OCI-LY7 (cell line): ENCODE results near the gene LTO1. TPM values are rescaled to one million over a fixed set of nuclear protein-coding genes. Genes with fewer than 3 reads are reported as not detected.

ENCODE experiments used
- BruUV-seq: library from RNA; stranded (reverse); fragments of 400-500 nt; replicated peaks from 2 replicates; lab custom pipeline; 2021; lab: Mats Ljungman, UMichigan
- CTCF ChIA-PET: fragments of 300-600 bp; sonication (Branson Sonifier 250); formaldehyde crosslinking; loops from one replicate; lab custom pipeline; 2022; ENCODE audit warnings: antibody characterized with exemption; ENCODE audit not compliant: unreplicated experiment; lab: Charles Lee
- POLR2A ChIA-PET: fragments of 300-600 bp; sonication (Branson Sonifier 250); formaldehyde crosslinking; loops from one replicate; lab custom pipeline; 2022; ENCODE audit warnings: antibody characterized with exemption; lab: Charles Lee
- DNase-seq: peaks from one replicate; pipeline ENCODE4 v3.0.0-alpha.2; 2015; ENCODE audit warnings: low spot score
- H2AFZ ChIP-seq: fragments of 200-600 bp; sonication (generic), shearing (Covaris generic); 2 replicates; pipeline ENCODE4 v1.6.1; 2014; ENCODE audit warnings: mild to moderate bottlenecking, antibody characterized with exemption, low read length, moderate library complexity
- H3K27ac ChIP-seq: fragments of 200-600 bp; sonication (generic); 2 replicates; pipeline ENCODE4 v1.5.1; 2014; ENCODE audit warnings: mixed run types, low read depth, mild to moderate bottlenecking, moderate library complexity, low read length, inconsistent platforms; ENCODE audit not compliant: poor library complexity, severe bottlenecking
- H3K36me3 ChIP-seq: fragments of 200-600 bp; sonication (generic); 2 replicates; pipeline ENCODE4 v1.6.1; 2014; ENCODE audit warnings: mild to moderate bottlenecking, antibody characterized with exemption, low read length, moderate library complexity, mixed read lengths; ENCODE audit not compliant: insufficient read depth
- H3K4me1 ChIP-seq: fragments of 200-600 bp; sonication (generic); 2 replicates; pipeline ENCODE4 v1.5.1; 2014; ENCODE audit warnings: mild to moderate bottlenecking, low read length; ENCODE audit not compliant: insufficient read depth, poor library complexity, severe bottlenecking
- H3K4me2 ChIP-seq: fragments of 200-600 bp; sonication (generic); 2 replicates; pipeline ENCODE4 v1.6.1; 2014; ENCODE audit warnings: mild to moderate bottlenecking, low read length
- H3K4me3 ChIP-seq: fragments of 200-600 bp; sonication (generic); 2 replicates; pipeline ENCODE4 v1.5.1; 2014; ENCODE audit warnings: mild to moderate bottlenecking, low read depth, low read length; ENCODE audit not compliant: poor library complexity, severe bottlenecking
- H3K79me2 ChIP-seq: fragments of 200-600 bp; sonication (generic); 2 replicates; pipeline ENCODE4 v1.6.1; 2016; ENCODE audit warnings: low read depth, mild to moderate bottlenecking, low read length, moderate library complexity, mixed read lengths; ENCODE audit not compliant: insufficient read depth
- H3K9me2 ChIP-seq: fragments of 200-600 bp; sonication (generic); 2 replicates; pipeline ENCODE4 v1.6.1; 2016; ENCODE audit warnings: mild to moderate bottlenecking, low read length, mixed read lengths; ENCODE audit not compliant: insufficient read depth
- H3K9me3 ChIP-seq: fragments of 200-600 bp; sonication (generic); 2 replicates; pipeline ENCODE4 v1.6.1; 2014; ENCODE audit warnings: mild to moderate bottlenecking, mixed run types, low read length, mixed read lengths
- H4K20me1 ChIP-seq: fragments of 200-600 bp; sonication (generic); 2 replicates; pipeline ENCODE4 v1.6.1; 2014; ENCODE audit warnings: mild to moderate bottlenecking, antibody characterized with exemption, low read length, moderate library complexity, mixed read lengths; ENCODE audit not compliant: insufficient read depth
- CTCF ChIP-seq: fragments of 200-600 bp; sonication (generic); conservative IDR thresholded peaks from 2 replicates; pipeline ENCODE4 v1.5.1; 2014; ENCODE audit warnings: mild to moderate bottlenecking, antibody characterized with exemption, low read length, moderate library complexity, mixed read lengths
- EZH2phosphoT487 ChIP-seq: fragments of 200-600 bp; sonication (generic); IDR thresholded peaks from 2 replicates; pipeline ENCODE4 v1.6.1; 2018; ENCODE audit warnings: low read depth, borderline replicate concordance, mild to moderate bottlenecking, mixed run types, antibody characterized with exemption, low read length, moderate library complexity, mixed read lengths
- intact Hi-C: fragments of 100-400 bp; cut with micrococcal nuclease; formaldehyde crosslinking; loops from one replicate; pipeline ENCODE4 v1.10.0; 2022; ENCODE audit not compliant: unreplicated experiment
- total RNA-seq, 2 experiments: library from RNA; depleted of rRNA in 1 of 2; stranded (reverse); fragments of >200 nt in 1 of 2; shearing (Covaris generic) in 1 of 2; gene quantifications; 2 replicates each; pipeline ENCODE4 v1.2.3, GENCODE V29; 2014 to 2022

Gene LTO1
- total RNA-seq, 2 experiments from 2014 or later, result 28.8 to 35.9 TPM

GRCh38 chr11:69665669-69666068 is 9.5 kb downstream of the LTO1 start:
- H3K36me3 ChIP-seq, result peaks cover 29% of the 10 kb centered on the region
- TF ChIP-seq CTCF (no peak), EZH2phosphoT487 (no peak)
- H3K27ac ChIP-seq, result no peak overlapping the region
- H3K79me2 ChIP-seq, result no peaks in the 10 kb centered on the region
- no peaks in the 10 kb centered on the region for H3K9me2 ChIP-seq
- H3K4me2 ChIP-seq, result no peak overlapping the region
- POLR2A ChIA-PET, result no interaction called here
- intact Hi-C loops, result no loop called here
- no peaks in the 10 kb centered on the region for H3K9me3 ChIP-seq
- H3K4me3 ChIP-seq, result no peak overlapping the region
- BruUV-seq, result no TSS peak
- H3K4me1 ChIP-seq, result peaks cover 4% of the 10 kb centered on the region
- no peak overlapping the region for H2AFZ ChIP-seq
- CTCF ChIA-PET, result no interaction called here
- H4K20me1 ChIP-seq, result no peaks in the 10 kb centered on the region
- no peak for DNase-seq

- H3K27ac ChIP-seq, result no peak overlapping the region
- no peaks in the 10 kb centered on the region for H4K20me1 ChIP-seq
- H3K79me2 ChIP-seq, result no peaks in the 10 kb centered on the region
- H2AFZ ChIP-seq, result no peak overlapping the region
- H3K4me1 ChIP-seq, result no peaks in the 10 kb centered on the region
- H3K4me2 ChIP-seq, result no peak overlapping the region
- BruUV-seq, result no TSS peak
- H3K9me2 ChIP-seq, result no peaks in the 10 kb centered on the region
- peaks cover 21% of the 10 kb centered on the region; the same call in 1 of the 2 replicates for H3K36me3 ChIP-seq
- H3K9me3 ChIP-seq, result no peaks in the 10 kb centered on the region
- POLR2A ChIA-PET, result no interaction called here
- intact Hi-C loops, result no loop called here
- CTCF ChIA-PET, result no interaction called here
- no peak overlapping the region for H3K4me3 ChIP-seq
- no peak for TF ChIP-seq EZH2phosphoT487
- TF ChIP-seq CTCF, result no peak
- no peak for DNase-seq
Measured at GRCh38 chr11:69664901-69665300, 10.3 kb downstream of the LTO1 start.

- no peaks in the 10 kb centered on the region for H3K9me2 ChIP-seq
- no peaks in the 10 kb centered on the region for H3K79me2 ChIP-seq
- H3K4me2 ChIP-seq, result no peak overlapping the region
- intact Hi-C loops, result no loop called here
- H3K36me3 ChIP-seq, result peaks cover 14% of the 10 kb centered on the region; the same call in 1 of the 2 replicates
- H3K4me1 ChIP-seq, result no peaks in the 10 kb centered on the region
- no peaks in the 10 kb centered on the region for H3K9me3 ChIP-seq
- H4K20me1 ChIP-seq, result no peaks in the 10 kb centered on the region
- no peak overlapping the region for H2AFZ ChIP-seq
- TF ChIP-seq CTCF (no peak), EZH2phosphoT487 (no peak)
- ChIA-PET CTCF (no interaction called here), POLR2A (no interaction called here)
- H3K4me3 ChIP-seq, result no peak overlapping the region
- BruUV-seq, result no TSS peak
- DNase-seq, result no peak
- H3K27ac ChIP-seq, result no peak overlapping the region
Measured at GRCh38 chr11:69664103-69664775, 10.9 kb downstream of the LTO1 start.
